ENCODE data around the gene LRRC70. TPM values are rescaled to one million over a fixed set of nuclear protein-coding genes. Genes with fewer than 3 reads are reported as not detected.
"Not testable (repeated sequence)": the region's sequence is repeated elsewhere in the genome, so short reads cannot be mapped to it uniquely, and the experiment has no call there.

LRRC70 gene
- total RNA-seq, 2 donors from 2014 or later: 0.36 to 3.1 TPM

- WGBS: 88% methylated on average over 5 of the region's 5 CpGs
Observed at GRCh38 chr5:62620761-62621160, 42.1 kb downstream of the LRRC70 start.

GRCh38 chr5:62621280-62621679 is 42.7 kb downstream of the LRRC70 start:
- Histone ChIP-seq H3K27ac (no peak overlapping the region), H3K4me3 (no peak overlapping the region), H3K27me3 (replicated peaks; ENCODE audit: insufficient read depth) (no peaks in the 10 kb centered on the region), H3K9me3 (no peaks in the 10 kb centered on the region), H3K4me1 (replicated peaks) (no peaks in the 10 kb centered on the region), H3K36me3 (no peaks in the 10 kb centered on the region)
- no peak for DNase-seq (ENCODE audit: low spot score)
- WGBS: 83% methylated on average over 6 of the region's 6 CpGs
- TF ChIP-seq POLR2A (IDR thresholded peaks at IDR 0.05) (no peak), CTCF (IDR thresholded peaks at IDR 0.05) (no peak), POLR2AphosphoS5 (IDR thresholded peaks at IDR 0.05) (no peak)
- intact Hi-C loops (cut with DNase I): no loop called here

More at GRCh38 chr5:62620761-62621160, 42.1 kb downstream of the LRRC70 start:
- Histone ChIP-seq H3K4me3 (no peak overlapping the region), H3K27me3 (replicated peaks; ENCODE audit: insufficient read depth) (no peaks in the 10 kb centered on the region), H3K4me1 (replicated peaks) (no peaks in the 10 kb centered on the region), H3K9me3 (no peaks in the 10 kb centered on the region), H3K27ac (no peak overlapping the region), H3K36me3 (no peaks in the 10 kb centered on the region)
- intact Hi-C loops (cut with DNase I): no loop called here
- TF ChIP-seq POLR2A (IDR thresholded peaks at IDR 0.05) (no peak), CTCF (IDR thresholded peaks at IDR 0.05) (no peak), POLR2AphosphoS5 (IDR thresholded peaks at IDR 0.05) (no peak)
- no peak for DNase-seq (ENCODE audit: low spot score)

GRCh38 chr5:62623271-62623670 is 44.7 kb downstream of the LRRC70 start:
- intact Hi-C loops (cut with DNase I): no loop called here
- TF ChIP-seq CTCF (IDR thresholded peaks at IDR 0.05) (no peak), POLR2A (IDR thresholded peaks at IDR 0.05) (no peak), POLR2AphosphoS5 (IDR thresholded peaks at IDR 0.05) (no peak)
- Histone ChIP-seq H3K27me3 (replicated peaks; ENCODE audit: insufficient read depth) (no peaks in the 10 kb centered on the region), H3K36me3 (no peaks in the 10 kb centered on the region), H3K9me3 (no peaks in the 10 kb centered on the region), H3K4me3 (no peak overlapping the region), H3K4me1 (replicated peaks) (no peaks in the 10 kb centered on the region), H3K27ac (no peak overlapping the region)
- WGBS: 96% methylated on average over 1 of the region's 1 CpG
- no peak for DNase-seq (ENCODE audit: low spot score)

- DNase-seq (ENCODE audit: low spot score); H3K9me3 ChIP-seq; H3K4me1 ChIP-seq (replicated peaks); H3K27ac ChIP-seq; H3K36me3 ChIP-seq; intact Hi-C loops (cut with DNase I); H3K4me3 ChIP-seq; H3K27me3 ChIP-seq (replicated peaks; ENCODE audit: insufficient read depth): not testable (repeated sequence)
- WGBS: 96% methylated on average over 7 of the region's 7 CpGs
Observed at GRCh38 chr5:62624436-62624835, 45.8 kb downstream of the LRRC70 start.

GRCh38 chr5:62626534-62626933 is 47.9 kb downstream of the LRRC70 start:
- Histone ChIP-seq H3K9me3 (no peaks in the 10 kb centered on the region), H3K27ac (no peak overlapping the region), H3K4me1 (replicated peaks) (no peaks in the 10 kb centered on the region), H3K4me3 (no peak overlapping the region), H3K36me3 (no peaks in the 10 kb centered on the region), H3K27me3 (replicated peaks; ENCODE audit: insufficient read depth) (no peaks in the 10 kb centered on the region)
- TF ChIP-seq CTCF (IDR thresholded peaks at IDR 0.05) (no peak), POLR2A (IDR thresholded peaks at IDR 0.05) (no peak), POLR2AphosphoS5 (IDR thresholded peaks at IDR 0.05) (no peak)
- intact Hi-C loops (cut with DNase I): no loop called here
- no peak for DNase-seq (ENCODE audit: low spot score)
- 79% methylated on average over 2 of the region's 2 CpGs for WGBS
